Left ventricle myocardium inferior (tissue), 1 donor: Measurements from ENCODE around the gene SLC29A2. TPM values are rescaled to one million over a fixed set of nuclear protein-coding genes. Genes with fewer than 3 reads are reported as not detected.

ENCODE experiments used
- DNase-seq: peaks from one replicate; pipeline ENCODE4 v3.0.0-alpha.2; 2020
- H3K27ac ChIP-seq: fragments of 200-600 bp; replicated peaks from 2 replicates; pipeline ENCODE4 v1.8.0; 2021
- H3K27me3 ChIP-seq: fragments of 200-600 bp; 2 replicates; pipeline ENCODE4 v1.8.0; 2021; ENCODE audit warnings: low read depth
- H3K36me3 ChIP-seq: fragments of 200-600 bp; 2 replicates; pipeline ENCODE4 v1.8.0; 2021
- H3K4me1 ChIP-seq: fragments of 200-600 bp; 2 replicates; pipeline ENCODE4 v1.8.0; 2021
- H3K4me3 ChIP-seq: fragments of 200-600 bp; 2 replicates; pipeline ENCODE4 v1.8.0; 2021; ENCODE audit warnings: mild to moderate bottlenecking, moderate library complexity
- H3K9me3 ChIP-seq: fragments of 200-600 bp; replicated peaks from 2 replicates; pipeline ENCODE4 v1.8.0; 2021
- intact Hi-C: fragments of 100-400 bp; cut with micrococcal nuclease; formaldehyde crosslinking; loops from one replicate; pipeline ENCODE4 v1.11.0; 2022
- total RNA-seq: library from RNA; stranded (reverse); fragmentation: NEBNext Ultra II Directional; extraction: Animal tissue kit (Norgen Biotek cat#: 25700); gene quantifications from one replicate; pipeline ENCODE4 v1.2.1, GENCODE V29; 2021
- TF ChIP-seq, protein P1 (sequence below): fragments of 200-600 bp; IDR thresholded peaks from 2 replicates; pipeline ENCODE4 v1.8.0; 2021; ENCODE audit warnings: antibody characterized with exemption, mild to moderate bottlenecking, borderline replicate concordance
- donor health status: DM: no; HTN: yes; CAD: no; lungs with severe emphysema.

SLC29A2 gene
- total RNA-seq, 1 donor from 2014 or later, result 14.6 TPM

- peak; percentile 80 for DNase-seq
- H3K36me3 ChIP-seq, result no peaks in the 10 kb centered on the region
- peaks cover 5% of the 10 kb centered on the region for H3K9me3 ChIP-seq
- peaks cover 50% of the 10 kb centered on the region for H3K27me3 ChIP-seq
- H3K27ac ChIP-seq, result no peak overlapping the region
- H3K4me3 ChIP-seq, result no peak overlapping the region
- TF ChIP-seq, protein P1, sequence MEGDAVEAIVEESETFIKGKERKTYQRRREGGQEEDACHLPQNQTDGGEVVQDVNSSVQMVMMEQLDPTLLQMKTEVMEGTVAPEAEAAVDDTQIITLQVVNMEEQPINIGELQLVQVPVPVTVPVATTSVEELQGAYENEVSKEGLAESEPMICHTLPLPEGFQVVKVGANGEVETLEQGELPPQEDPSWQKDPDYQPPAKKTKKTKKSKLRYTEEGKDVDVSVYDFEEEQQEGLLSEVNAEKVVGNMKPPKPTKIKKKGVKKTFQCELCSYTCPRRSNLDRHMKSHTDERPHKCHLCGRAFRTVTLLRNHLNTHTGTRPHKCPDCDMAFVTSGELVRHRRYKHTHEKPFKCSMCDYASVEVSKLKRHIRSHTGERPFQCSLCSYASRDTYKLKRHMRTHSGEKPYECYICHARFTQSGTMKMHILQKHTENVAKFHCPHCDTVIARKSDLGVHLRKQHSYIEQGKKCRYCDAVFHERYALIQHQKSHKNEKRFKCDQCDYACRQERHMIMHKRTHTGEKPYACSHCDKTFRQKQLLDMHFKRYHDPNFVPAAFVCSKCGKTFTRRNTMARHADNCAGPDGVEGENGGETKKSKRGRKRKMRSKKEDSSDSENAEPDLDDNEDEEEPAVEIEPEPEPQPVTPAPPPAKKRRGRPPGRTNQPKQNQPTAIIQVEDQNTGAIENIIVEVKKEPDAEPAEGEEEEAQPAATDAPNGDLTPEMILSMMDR, result peak; percentile 54
- H3K4me1 ChIP-seq, result peaks cover 53% of the 10 kb centered on the region
- intact Hi-C loops, result no loop called here
Observed at GRCh38 chr11:66418168-66418985, 46.8 kb upstream of the SLC29A2 start.

DNA sequence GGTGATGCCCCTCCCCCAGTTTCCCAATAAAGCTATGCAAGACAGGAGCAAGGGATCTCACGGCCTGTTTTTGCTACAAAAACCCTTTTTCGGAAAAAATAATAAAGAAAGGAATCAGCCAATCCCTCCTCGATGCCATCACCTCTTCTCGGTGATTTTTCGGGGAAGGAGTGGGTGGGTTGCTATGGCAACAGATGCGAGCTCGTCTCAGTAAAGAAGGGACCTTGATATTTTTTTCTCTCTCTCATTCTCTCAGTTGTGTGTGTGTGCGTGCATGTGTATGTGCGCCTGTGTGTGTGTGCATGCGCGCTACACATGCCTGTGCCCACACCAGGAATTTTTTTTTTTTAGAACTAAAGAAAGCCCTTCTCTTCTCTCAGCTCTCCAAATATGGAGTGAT is 45.4 kb upstream of the SLC29A2 start:
- peaks cover 53% of the 10 kb centered on the region for H3K4me1 ChIP-seq
- peaks cover 58% of the 10 kb centered on the region for H3K27me3 ChIP-seq
- no peaks in the 10 kb centered on the region for H3K36me3 ChIP-seq
- no peak for DNase-seq
- H3K9me3 ChIP-seq, result peaks cover 5% of the 10 kb centered on the region
- TF ChIP-seq, protein P1, result no peak
- no peak overlapping the region for H3K27ac ChIP-seq
- no peak overlapping the region for H3K4me3 ChIP-seq
- intact Hi-C loops, result no loop called here

GRCh38 chr11:66415423-66415822 is 43.9 kb upstream of the SLC29A2 start:
- DNase-seq, result no peak
- H3K9me3 ChIP-seq, result no peaks in the 10 kb centered on the region
- H3K27me3 ChIP-seq, result peaks cover 71% of the 10 kb centered on the region
- peaks cover 42% of the 10 kb centered on the region for H3K4me1 ChIP-seq
- H3K36me3 ChIP-seq, result no peaks in the 10 kb centered on the region
- no peak overlapping the region for H3K27ac ChIP-seq
- H3K4me3 ChIP-seq, result no peak overlapping the region
- intact Hi-C loops, result no loop called here
- TF ChIP-seq, protein P1, result no peak

DNA sequence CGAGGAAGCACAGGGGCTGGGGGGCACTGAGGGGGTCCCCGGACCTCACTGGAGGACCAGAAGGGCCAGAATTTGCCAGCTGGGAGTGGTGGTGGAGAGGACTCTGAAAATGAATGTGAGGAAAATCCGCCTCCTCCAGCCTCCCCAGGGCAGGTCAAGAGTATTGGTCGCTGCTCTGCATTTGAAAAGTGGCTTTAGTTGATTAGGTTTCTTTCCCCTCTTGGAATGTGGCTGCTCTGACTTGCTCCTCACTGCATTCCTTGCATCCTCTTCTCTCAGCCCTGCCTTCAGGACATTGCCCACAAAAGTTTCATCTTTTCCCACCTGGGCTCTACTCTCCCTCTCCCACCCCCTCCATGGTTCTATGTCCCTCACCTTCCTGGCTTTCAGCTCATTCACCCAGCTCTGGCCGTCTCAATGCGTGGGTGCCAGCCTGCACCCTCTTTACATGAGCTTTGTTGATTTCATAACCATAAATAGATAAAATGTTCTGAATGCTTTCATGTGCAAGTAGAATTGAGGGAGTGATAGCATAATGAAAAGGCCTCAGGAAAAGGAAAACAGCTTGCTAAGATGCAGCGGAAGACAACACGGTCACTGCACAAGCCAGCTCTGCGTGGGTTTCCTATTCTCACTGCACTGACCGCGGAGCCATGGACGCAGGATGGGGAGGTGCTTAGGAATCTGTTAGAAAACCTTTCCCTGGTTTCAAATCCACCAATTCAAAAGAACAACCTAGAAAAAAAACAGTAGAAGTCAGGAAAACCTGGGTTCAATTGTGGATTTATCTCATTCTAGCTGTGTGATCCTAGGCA is 42.8 kb upstream of the SLC29A2 start:
- Histone ChIP-seq H3K27me3 (peaks cover 75% of the 10 kb centered on the region), H3K9me3 (no peaks in the 10 kb centered on the region), H3K4me1 (peaks cover 32% of the 10 kb centered on the region), H3K27ac (no peak overlapping the region), H3K4me3 (no peak overlapping the region), H3K36me3 (no peaks in the 10 kb centered on the region)
- TF ChIP-seq, protein P1, result no peak
- no peak for DNase-seq
- intact Hi-C loops, result no loop called here

- Histone ChIP-seq H3K36me3 (no peaks in the 10 kb centered on the region), H3K9me3 (no peaks in the 10 kb centered on the region), H3K4me1 (peaks cover 29% of the 10 kb centered on the region), H3K27me3 (peaks cover 72% of the 10 kb centered on the region), H3K4me3 (no peak overlapping the region), H3K27ac (no peak overlapping the region)
- intact Hi-C loops, result no loop called here
- no peak for DNase-seq
- TF ChIP-seq, protein P1, result no peak
Observed at GRCh38 chr11:66413167-66413566, 41.6 kb upstream of the SLC29A2 start.
